H1 (cell line): ENCODE measurements around the gene ANKS1A. TPM values are rescaled to one million over a fixed set of nuclear protein-coding genes. Genes with fewer than 3 reads are reported as not detected.

Experiments used
- BACH1 ChIP-seq: IDR thresholded peaks from 2 replicates; pipeline ENCODE4 v1.6.1; 2012; ENCODE audit warnings: low read length, improper control_type of control experiment
- BRCA1 ChIP-seq: IDR thresholded peaks from 2 replicates; pipeline ENCODE4 v1.6.1; 2012; ENCODE audit warnings: low read depth, low read length, improper control_type of control experiment
- EP300 ChIP-seq, 2 experiments: IDR thresholded peaks; 1 replicate in 1 of 2; 2 replicates in 1 of 2; pipeline ENCODE4 v1.6.1; 2011 to 2012; ENCODE audit warnings: low read depth in 2 of 2, low read length in 2 of 2, mild to moderate bottlenecking in 2 of 2, borderline replicate concordance in 1 of 2, inconsistent platforms in 1 of 2, moderate library complexity in 1 of 2
- SAP30 ChIP-seq: fragments of 300-600 bp; sonication (generic); IDR thresholded peaks from 2 replicates; pipeline ENCODE4 v1.7.1; 2012; ENCODE audit warnings: low read length, moderate library complexity, mild to moderate bottlenecking, inconsistent platforms; ENCODE audit not compliant: insufficient read depth, insufficient replicate concordance
- SP1 ChIP-seq: IDR thresholded peaks from 2 replicates; pipeline ENCODE4 v1.6.1; 2011; ENCODE audit warnings: low read depth, low read length
- polyA plus RNA-seq, 7 experiments: library from polyadenylated mRNA; depleted of rRNA in 3 of 7; stranded (reverse) in 5 of 7; unstranded in 2 of 7; fragments of >200 nt in 5 of 7; fragments of 200-250 nt in 2 of 7; gene quantifications; 1 replicate in 5 of 7; 2 replicates in 1 of 7; 4 replicates in 1 of 7; pipeline versions ENCODE4 v1.2.1 to v1.2.3, GENCODE V29; 2011 to 2013; ENCODE audit warnings: missing spikeins in 2 of 7, mixed read lengths in 2 of 7
- total RNA-seq: library from RNA; stranded (reverse); fragmentation: NEBNext Ultra II Directional; extraction: Animal tissue kit (Norgen Biotek cat#: 25700); gene quantifications from 2 replicates; pipeline ENCODE4 v1.2.1, GENCODE V29; 2021
- TF ChIP-seq, protein P1 (sequence below), 3 experiments: IDR thresholded peaks; 1 replicate in 2 of 3; 2 replicates in 1 of 3; pipeline versions ENCODE4 v1.5.1 to v1.6.1; 2011; ENCODE audit warnings: low read length in 3 of 3, mild to moderate bottlenecking in 3 of 3, inconsistent platforms in 2 of 3, low read depth in 1 of 3, moderate library complexity in 1 of 3; ENCODE audit not compliant: insufficient read depth in 1 of 3; ENCODE audit errors: control extremely low read depth in 1 of 3

The ANKS1A gene
- total and polyA plus RNA-seq, 2 of the 8 experiments (the other 6 are each of a cell fraction or from before 2014, with no cell fraction given), result 9.8 to 30.9 TPM

DNA sequence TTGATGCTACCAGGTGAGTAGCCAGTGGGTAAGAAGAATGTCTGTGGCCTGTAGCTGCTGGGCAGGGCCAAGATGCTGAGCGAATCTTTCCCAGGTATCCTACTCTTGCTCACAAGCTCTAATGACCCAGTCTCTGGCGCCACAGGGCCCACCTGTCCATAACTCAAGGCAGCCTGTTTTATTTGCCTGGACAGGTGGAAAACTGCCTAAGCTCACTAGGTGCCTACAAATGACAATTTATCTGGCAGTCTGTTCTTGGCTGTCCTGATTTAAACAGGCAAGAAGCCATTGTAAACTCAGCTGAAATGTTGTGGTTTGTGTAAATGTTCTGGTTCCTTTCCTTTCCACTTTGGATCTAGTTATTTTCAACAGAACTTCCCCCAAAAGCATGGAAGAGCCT, 138.8 kb downstream of the ANKS1A start (continued):
- TF ChIP-seq, protein P1, sequence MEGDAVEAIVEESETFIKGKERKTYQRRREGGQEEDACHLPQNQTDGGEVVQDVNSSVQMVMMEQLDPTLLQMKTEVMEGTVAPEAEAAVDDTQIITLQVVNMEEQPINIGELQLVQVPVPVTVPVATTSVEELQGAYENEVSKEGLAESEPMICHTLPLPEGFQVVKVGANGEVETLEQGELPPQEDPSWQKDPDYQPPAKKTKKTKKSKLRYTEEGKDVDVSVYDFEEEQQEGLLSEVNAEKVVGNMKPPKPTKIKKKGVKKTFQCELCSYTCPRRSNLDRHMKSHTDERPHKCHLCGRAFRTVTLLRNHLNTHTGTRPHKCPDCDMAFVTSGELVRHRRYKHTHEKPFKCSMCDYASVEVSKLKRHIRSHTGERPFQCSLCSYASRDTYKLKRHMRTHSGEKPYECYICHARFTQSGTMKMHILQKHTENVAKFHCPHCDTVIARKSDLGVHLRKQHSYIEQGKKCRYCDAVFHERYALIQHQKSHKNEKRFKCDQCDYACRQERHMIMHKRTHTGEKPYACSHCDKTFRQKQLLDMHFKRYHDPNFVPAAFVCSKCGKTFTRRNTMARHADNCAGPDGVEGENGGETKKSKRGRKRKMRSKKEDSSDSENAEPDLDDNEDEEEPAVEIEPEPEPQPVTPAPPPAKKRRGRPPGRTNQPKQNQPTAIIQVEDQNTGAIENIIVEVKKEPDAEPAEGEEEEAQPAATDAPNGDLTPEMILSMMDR (IDR thresholded peaks at IDR 0.05; ENCODE audit: control extremely low read depth in 1 of 3, insufficient read depth in 1 of 3, low read depth in 1 of 3, low read length in 3 of 3), result no peak
- TF ChIP-seq BACH1 (no peak), SP1 (no peak), BRCA1 (no peak), SAP30 (no peak), EP300 (IDR thresholded peaks at IDR 0.05; ENCODE audit: borderline replicate concordance in 1 of 2, low read depth in 2 of 2, low read length in 2 of 2) (no peak)
